Peyer's patch (tissue), 4 donors: ENCODE data around the gene ALDH9A1.

ENCODE experiments used
- POLR2A ChIP-seq, 2 donors: fragments of 450-650 bp; IDR thresholded peaks; one replicate each; pipeline ENCODE4 v1.5.1; 2017; ENCODE audit warnings: antibody characterized with exemption in 2 of 2, mild to moderate bottlenecking in 2 of 2, moderate library complexity in 2 of 2
- TF ChIP-seq, protein P1 (sequence below), 6 experiments: fragments of 450-650 bp in 4 of 6; fragments of 200-600 bp in 2 of 6; sonication (generic) in 1 of 6; IDR thresholded peaks; one replicate each; pipeline ENCODE4 v1.5.1; 2017 to 2019; ENCODE audit warnings: antibody characterized with exemption in 6 of 6, mild to moderate bottlenecking in 3 of 6, moderate library complexity in 1 of 6

DNA sequence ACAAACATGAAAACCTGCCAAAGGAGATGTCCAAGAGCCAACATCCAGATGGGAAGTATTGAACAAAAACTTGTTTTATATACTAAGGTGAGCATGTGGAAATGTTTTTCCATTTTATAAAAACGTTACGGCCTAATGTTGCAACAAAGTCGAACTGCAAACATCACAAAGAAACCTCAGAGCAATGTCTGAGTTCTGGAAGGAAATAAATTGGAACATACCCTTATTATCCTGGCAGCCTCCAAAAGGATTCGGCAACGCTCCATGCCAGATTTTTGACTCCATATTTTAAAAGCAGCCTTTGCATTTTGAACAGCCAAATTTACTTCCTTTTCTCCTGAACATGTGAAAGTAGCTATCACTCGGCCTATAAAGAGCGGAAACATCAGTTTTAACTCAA lies 3.3 kb downstream of the ALDH9A1 start:
- TF ChIP-seq, protein P1, sequence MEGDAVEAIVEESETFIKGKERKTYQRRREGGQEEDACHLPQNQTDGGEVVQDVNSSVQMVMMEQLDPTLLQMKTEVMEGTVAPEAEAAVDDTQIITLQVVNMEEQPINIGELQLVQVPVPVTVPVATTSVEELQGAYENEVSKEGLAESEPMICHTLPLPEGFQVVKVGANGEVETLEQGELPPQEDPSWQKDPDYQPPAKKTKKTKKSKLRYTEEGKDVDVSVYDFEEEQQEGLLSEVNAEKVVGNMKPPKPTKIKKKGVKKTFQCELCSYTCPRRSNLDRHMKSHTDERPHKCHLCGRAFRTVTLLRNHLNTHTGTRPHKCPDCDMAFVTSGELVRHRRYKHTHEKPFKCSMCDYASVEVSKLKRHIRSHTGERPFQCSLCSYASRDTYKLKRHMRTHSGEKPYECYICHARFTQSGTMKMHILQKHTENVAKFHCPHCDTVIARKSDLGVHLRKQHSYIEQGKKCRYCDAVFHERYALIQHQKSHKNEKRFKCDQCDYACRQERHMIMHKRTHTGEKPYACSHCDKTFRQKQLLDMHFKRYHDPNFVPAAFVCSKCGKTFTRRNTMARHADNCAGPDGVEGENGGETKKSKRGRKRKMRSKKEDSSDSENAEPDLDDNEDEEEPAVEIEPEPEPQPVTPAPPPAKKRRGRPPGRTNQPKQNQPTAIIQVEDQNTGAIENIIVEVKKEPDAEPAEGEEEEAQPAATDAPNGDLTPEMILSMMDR (IDR thresholded peaks at IDR 0.05) = no peak
- no peak for TF ChIP-seq POLR2A (IDR thresholded peaks at IDR 0.05)
